ENCODE data around the gene OCLN. TPM values are rescaled to one million over a fixed set of nuclear protein-coding genes. Genes with fewer than 3 reads are reported as not detected.

OCLN gene
- total RNA-seq, 1 donor = 4.0 TPM

- Histone ChIP-seq H3K27ac (ENCODE audit: low read depth, low read length) (no peak overlapping the region), H2AFZ (ENCODE audit: low read length) (no peak overlapping the region), H3K9me3 (ENCODE audit: low read depth, low read length) (no peaks in the 10 kb centered on the region), H3K4me1 (ENCODE audit: insufficient read depth, low read length) (peaks cover 5% of the 10 kb centered on the region), H3K4me3 (ENCODE audit: insufficient read depth, low read length) (no peak overlapping the region), H3K79me2 (ENCODE audit: insufficient read depth, low read length) (no peaks in the 10 kb centered on the region), H4K20me1 (ENCODE audit: insufficient read depth, low read length) (no peaks in the 10 kb centered on the region), H3K27me3 (ENCODE audit: insufficient read depth, low read length) (peaks cover 29% of the 10 kb centered on the region), H3K36me3 (ENCODE audit: insufficient read depth, low read length) (no peaks in the 10 kb centered on the region), H3K4me2 (ENCODE audit: insufficient read depth, low read length) (no peak overlapping the region)
- DNase-seq (ENCODE audit: insufficient read length, low spot score, missing footprints) = no peak
- no peak for TF ChIP-seq CTCF (IDR thresholded peaks at IDR 0.05; ENCODE audit: extremely low read depth, low read depth, low read length)
Measured at GRCh38 chr5:69525490-69525889, 32.9 kb downstream of the OCLN start.

GRCh38 chr5:69526660-69527059 is 34.1 kb downstream of the OCLN start:
- Histone ChIP-seq H3K9me3 (ENCODE audit: low read depth, low read length) (no peaks in the 10 kb centered on the region), H3K4me1 (ENCODE audit: insufficient read depth, low read length) (no peaks in the 10 kb centered on the region), H3K4me2 (ENCODE audit: insufficient read depth, low read length) (no peak overlapping the region), H3K4me3 (ENCODE audit: insufficient read depth, low read length) (no peak overlapping the region), H2AFZ (ENCODE audit: low read length) (no peak overlapping the region), H4K20me1 (ENCODE audit: insufficient read depth, low read length) (no peaks in the 10 kb centered on the region), H3K27me3 (ENCODE audit: insufficient read depth, low read length) (peaks cover 41% of the 10 kb centered on the region), H3K79me2 (ENCODE audit: insufficient read depth, low read length) (no peaks in the 10 kb centered on the region), H3K36me3 (ENCODE audit: insufficient read depth, low read length) (no peaks in the 10 kb centered on the region), H3K27ac (ENCODE audit: low read depth, low read length) (no peak overlapping the region)
- DNase-seq (ENCODE audit: insufficient read length, low spot score, missing footprints) = no peak
- TF ChIP-seq CTCF (IDR thresholded peaks at IDR 0.05; ENCODE audit: extremely low read depth, low read depth, low read length) = no peak

- Histone ChIP-seq H3K27me3 (ENCODE audit: insufficient read depth, low read length) (peaks cover 47% of the 10 kb centered on the region), H3K4me2 (ENCODE audit: insufficient read depth, low read length) (no peak overlapping the region), H4K20me1 (ENCODE audit: insufficient read depth, low read length) (no peaks in the 10 kb centered on the region), H3K9me3 (ENCODE audit: low read depth, low read length) (no peaks in the 10 kb centered on the region), H3K4me1 (ENCODE audit: insufficient read depth, low read length) (no peaks in the 10 kb centered on the region), H3K4me3 (ENCODE audit: insufficient read depth, low read length) (no peak overlapping the region), H2AFZ (ENCODE audit: low read length) (no peak overlapping the region), H3K36me3 (ENCODE audit: insufficient read depth, low read length) (no peaks in the 10 kb centered on the region), H3K27ac (ENCODE audit: low read depth, low read length) (no peak overlapping the region), H3K79me2 (ENCODE audit: insufficient read depth, low read length) (no peaks in the 10 kb centered on the region)
- TF ChIP-seq CTCF (IDR thresholded peaks at IDR 0.05; ENCODE audit: extremely low read depth, low read depth, low read length) = no peak
- no peak for DNase-seq (ENCODE audit: insufficient read length, low spot score, missing footprints)
Measured at GRCh38 chr5:69527128-69527770, 34.7 kb downstream of the OCLN start.

- TF ChIP-seq CTCF (IDR thresholded peaks at IDR 0.05; ENCODE audit: extremely low read depth, low read depth, low read length) = no peak
- DNase-seq (ENCODE audit: insufficient read length, low spot score, missing footprints) = no peak
- no peaks in the 10 kb centered on the region for H3K36me3 ChIP-seq (ENCODE audit: insufficient read depth, low read length)
Measured at GRCh38 chr5:69528035-69528434, 35.4 kb downstream of the OCLN start.

More at GRCh38 chr5:69528035-69528434, 35.4 kb downstream of the OCLN start:
- no peaks in the 10 kb centered on the region for H3K4me1 ChIP-seq (ENCODE audit: insufficient read depth, low read length)
- H3K79me2 ChIP-seq (ENCODE audit: insufficient read depth, low read length) = no peaks in the 10 kb centered on the region
- no peak overlapping the region for H3K4me3 ChIP-seq (ENCODE audit: insufficient read depth, low read length)
- H3K4me2 ChIP-seq (ENCODE audit: insufficient read depth, low read length) = no peak overlapping the region
- no peak overlapping the region for H3K27ac ChIP-seq (ENCODE audit: low read depth, low read length)
- no peaks in the 10 kb centered on the region for H4K20me1 ChIP-seq (ENCODE audit: insufficient read depth, low read length)
- H2AFZ ChIP-seq (ENCODE audit: low read length) = no peak overlapping the region
- H3K9me3 ChIP-seq (ENCODE audit: low read depth, low read length) = no peaks in the 10 kb centered on the region
- H3K27me3 ChIP-seq (ENCODE audit: insufficient read depth, low read length) = peaks cover 47% of the 10 kb centered on the region
